Activated CD4-positive, CD25-positive, alpha-beta regulatory T cell (primary cell): ENCODE measurements around the gene LRRC49.

Source experiments
- DNase-seq, 4 experiments: peaks; one replicate each; lab custom pipeline; 2025; lab: John Stamatoyannopoulos, UW

LRRC49 gene

GRCh38 chr15:71092056-71092600, 199.5 kb downstream of the LRRC49 start:
- no peak for DNase-seq

GRCh38 chr15:71093054-71094024, 200.7 kb downstream of the LRRC49 start:
- no peak for DNase-seq

- no peak for DNase-seq
These were observed 201.5 kb downstream of the LRRC49 start for GRCh38 chr15:71094137-71094536.

- DNase-seq = no peak
These were observed 204.1 kb downstream of the LRRC49 start for GRCh38 chr15:71096676-71097075.

GRCh38 chr15:71097890-71098289, 205.3 kb downstream of the LRRC49 start:
- no peak for DNase-seq

GRCh38 chr15:71098920-71099319, 206.3 kb downstream of the LRRC49 start:
- no peak for DNase-seq
